H1 (cell line): ENCODE data around the gene CHPT1. TPM values are rescaled to one million over a fixed set of nuclear protein-coding genes. Genes with fewer than 3 reads are reported as not detected.
"Not testable (repeated sequence)": the region's sequence is repeated elsewhere in the genome, so short reads cannot be mapped to it uniquely, and the experiment has no call there.

Source experiments
- CTCF ChIA-PET: fragments of 300-600 bp; sonication (Branson Sonifier 250); formaldehyde crosslinking; loops from one replicate; lab custom pipeline; 2021; ENCODE audit not compliant: partially characterized antibody; lab: Charles Lee
- POLR2A ChIA-PET: fragments of 300-600 bp; sonication (Branson Sonifier 250); formaldehyde crosslinking; loops from one replicate; lab custom pipeline; 2021; ENCODE audit warnings: inconsistent platforms; ENCODE audit not compliant: partially characterized antibody; lab: Charles Lee
- DNase-seq, 2 experiments: peaks; one replicate each; pipeline versions ENCODE4 v3.0.0 to v3.0.0-alpha.2; 2010 to 2022; ENCODE audit warnings: low spot score in 2 of 2, low read depth in 1 of 2, mixed read lengths in 1 of 2
- FAIRE-seq: peaks from 2 replicates; lab custom pipeline; 2011; peaks lifted over from hg19 to GRCh38; lab: Jason Lieb, UNC
- H2AFZ ChIP-seq: 2 replicates; pipeline ENCODE4 v1.8.1; 2012; ENCODE audit warnings: low read length, inconsistent platforms
- H2AK5ac ChIP-seq: 2 replicates; pipeline ENCODE4 v1.6.1; 2013; ENCODE audit warnings: low read depth, low read length
- H2BK120ac ChIP-seq: replicated peaks from 2 replicates; pipeline ENCODE3; 2013; ENCODE audit warnings: low read depth, low read length, inconsistent platforms
- H2BK12ac ChIP-seq: 2 replicates; pipeline ENCODE4 v1.6.1; 2013; ENCODE audit warnings: low read depth, low read length
- H2BK15ac ChIP-seq: 2 replicates; pipeline ENCODE4 v1.6.1; 2013; ENCODE audit warnings: low read length
- H2BK20ac ChIP-seq: 2 replicates; pipeline ENCODE4 v1.6.1; 2013; ENCODE audit warnings: low read length
- H2BK5ac ChIP-seq: 2 replicates; pipeline ENCODE4 v1.6.1; 2013; ENCODE audit warnings: low read depth, low read length
- H3K14ac ChIP-seq: 2 replicates; pipeline ENCODE4 v1.6.1; 2013; ENCODE audit warnings: inconsistent platforms; ENCODE audit not compliant: insufficient read length
- H3K18ac ChIP-seq: 2 replicates; pipeline ENCODE4 v1.6.1; 2013; ENCODE audit warnings: low read length; ENCODE audit errors: extremely low read depth
- H3K23ac ChIP-seq: 2 replicates; pipeline ENCODE4 v1.6.1; 2013; ENCODE audit warnings: inconsistent platforms; ENCODE audit not compliant: insufficient read length
- H3K23me2 ChIP-seq: 2 replicates; pipeline ENCODE4 v1.6.1; 2013; ENCODE audit warnings: low read depth, low read length
- H3K27ac ChIP-seq: 2 replicates; pipeline ENCODE4 v1.6.1; 2011; ENCODE audit warnings: low read depth, low read length, inconsistent platforms
- H3K27me3 ChIP-seq, 4 experiments: replicated peaks in 1 of 4; 1 replicate in 1 of 4; 2 replicates in 3 of 4; pipeline versions ENCODE4 v1.6.1 to v1.8.1; 2011 to 2013; ENCODE audit warnings: low read length in 3 of 4, mild to moderate bottlenecking in 3 of 4, inconsistent platforms in 2 of 4, mixed read lengths in 2 of 4, moderate library complexity in 1 of 4; ENCODE audit not compliant: control insufficient read depth in 3 of 4, insufficient read depth in 3 of 4; ENCODE audit errors: extremely low read depth in 1 of 4
- H3K36me3 ChIP-seq, 4 experiments: 2 replicates each; pipeline versions ENCODE4 v1.6.1 to v1.8.1; 2011 to 2013; ENCODE audit warnings: mild to moderate bottlenecking in 4 of 4, low read length in 3 of 4, moderate library complexity in 2 of 4, control low read depth in 1 of 4, inconsistent platforms in 1 of 4; ENCODE audit not compliant: insufficient read depth in 4 of 4, control insufficient read depth in 2 of 4
- H3K4ac ChIP-seq: replicated peaks from 2 replicates; pipeline ENCODE3; 2013; ENCODE audit warnings: low read length, low read depth, mixed read lengths, inconsistent platforms; ENCODE audit not compliant: insufficient read length
- H3K4me1 ChIP-seq, 4 experiments: replicated peaks in 1 of 4; 1 replicate in 1 of 4; 2 replicates in 3 of 4; pipeline versions ENCODE4 v1.6.1 to v1.8.1; 2011 to 2013; ENCODE audit warnings: low read length in 3 of 4, inconsistent platforms in 2 of 4, mixed read lengths in 1 of 4; ENCODE audit not compliant: insufficient read depth in 4 of 4, control insufficient read depth in 3 of 4
- H3K4me2 ChIP-seq, 2 experiments: 2 replicates each; pipeline versions ENCODE4 v1.6.1 to v1.8.1; 2011 to 2013; ENCODE audit warnings: low read depth in 2 of 2, low read length in 2 of 2, control low read depth in 1 of 2, inconsistent platforms in 1 of 2, mild to moderate bottlenecking in 1 of 2; ENCODE audit not compliant: insufficient read depth in 1 of 2
- H3K4me3 ChIP-seq, 4 experiments: fragments of 200-600, 300-600 bp in 1 of 4; sonication (generic), shearing (Covaris generic), sonication (Bioruptor Twin) in 1 of 4; 2 replicates each; pipeline versions ENCODE4 v1.5.1 to v1.8.1; 2011 to 2016; ENCODE audit warnings: low read length in 4 of 4, low read depth in 3 of 4, control low read depth in 2 of 4, inconsistent platforms in 2 of 4, mild to moderate bottlenecking in 2 of 4, mixed read lengths in 1 of 4, moderate library complexity in 1 of 4; ENCODE audit not compliant: insufficient read depth in 2 of 4; ENCODE audit errors: extremely low read depth in 1 of 4
- H3K56ac ChIP-seq: replicated peaks from 2 replicates; pipeline ENCODE3; 2013; ENCODE audit warnings: low read depth, mild to moderate bottlenecking, mixed read lengths, low read length, inconsistent platforms; ENCODE audit not compliant: insufficient read length
- H3K79me1 ChIP-seq: 2 replicates; pipeline ENCODE4 v1.6.1; 2013; ENCODE audit warnings: low read depth, low read length, control low read depth
- H3K79me2 ChIP-seq, 2 experiments: 2 replicates each; pipeline versions ENCODE4 v1.6.1 to v1.8.1; 2012 to 2013; ENCODE audit warnings: low read length in 2 of 2, mild to moderate bottlenecking in 2 of 2, inconsistent platforms in 1 of 2; ENCODE audit not compliant: insufficient read depth in 2 of 2, control insufficient read depth in 1 of 2
- H3K9ac ChIP-seq, 4 experiments: replicated peaks in 1 of 4; 1 replicate in 1 of 4; 2 replicates in 3 of 4; pipeline versions ENCODE4 v1.6.1 to v1.8.1; 2011 to 2013; ENCODE audit warnings: low read depth in 3 of 4, low read length in 3 of 4, control low read depth in 2 of 4, mild to moderate bottlenecking in 2 of 4, moderate library complexity in 2 of 4, inconsistent platforms in 1 of 4; ENCODE audit errors: extremely low read depth in 1 of 4
- H3K9me3 ChIP-seq, 2 experiments: 2 replicates each; pipeline versions ENCODE4 v1.6.1 to v1.8.1; 2012 to 2013; ENCODE audit warnings: mild to moderate bottlenecking in 2 of 2, moderate library complexity in 2 of 2, control low read depth in 1 of 2, inconsistent platforms in 1 of 2, low read depth in 1 of 2, low read length in 1 of 2, mixed read lengths in 1 of 2; ENCODE audit not compliant: insufficient read depth in 2 of 2
- H4K20me1 ChIP-seq, 2 experiments: replicated peaks in 1 of 2; 2 replicates each; pipeline versions ENCODE3 to v1.8.1; 2011 to 2013; ENCODE audit warnings: inconsistent platforms in 2 of 2, low read length in 2 of 2, mild to moderate bottlenecking in 1 of 2; ENCODE audit not compliant: insufficient read depth in 2 of 2, control insufficient read depth in 1 of 2
- H4K5ac ChIP-seq: 2 replicates; pipeline ENCODE4 v1.6.1; 2013; ENCODE audit warnings: low read length, low read depth, mixed read lengths, inconsistent platforms; ENCODE audit not compliant: insufficient read length
- H4K8ac ChIP-seq: 2 replicates; pipeline ENCODE4 v1.8.0; 2013; ENCODE audit warnings: mild to moderate bottlenecking, moderate library complexity, low read length, inconsistent platforms; ENCODE audit not compliant: insufficient read depth; ENCODE audit errors: extremely low read depth
- H4K91ac ChIP-seq: replicated peaks from 2 replicates; pipeline ENCODE3; 2013; ENCODE audit warnings: low read length, mixed read lengths, inconsistent platforms; ENCODE audit not compliant: insufficient read length
- CREB1 ChIP-seq: IDR thresholded peaks from 2 replicates; pipeline ENCODE4 v1.6.1; 2012; ENCODE audit warnings: inconsistent platforms
- GABPA ChIP-seq: IDR thresholded peaks from 2 replicates; pipeline ENCODE4 v1.6.1; 2011; ENCODE audit warnings: mild to moderate bottlenecking, low read length, moderate library complexity, borderline replicate concordance; ENCODE audit not compliant: insufficient read depth
- SRF ChIP-seq: IDR thresholded peaks from 2 replicates; pipeline ENCODE4 v1.6.1; 2011; ENCODE audit warnings: mild to moderate bottlenecking, low read depth, low read length, moderate library complexity
- WGBS, 2 experiments: shearing (Covaris generic) in 1 of 2; methylation state at CpG; one replicate each; pipeline versions ENCODE4 v1.1.6 to v1.1.7; 2013 to 2015; ENCODE audit warnings: low lambda C conversion rate in 2 of 2, mixed read lengths in 2 of 2, inconsistent platforms in 1 of 2, low coverage in 1 of 2, missing lambda C conversion rate in 1 of 2; ENCODE audit not compliant: insufficient replicate concordance in 2 of 2, insufficient coverage in 1 of 2, insufficient read length in 1 of 2; ENCODE audit errors: extremely low coverage in 1 of 2, missing lambda C conversion rate in 1 of 2; 5-methylcytosine and 5-hydroxymethylcytosine counted together
- polyA plus RNA-seq, 7 experiments: library from polyadenylated mRNA; depleted of rRNA in 3 of 7; stranded (reverse) in 5 of 7; unstranded in 2 of 7; fragments of >200 nt in 5 of 7; fragments of 200-250 nt in 2 of 7; gene quantifications; 1 replicate in 5 of 7; 2 replicates in 1 of 7; 4 replicates in 1 of 7; pipeline versions ENCODE4 v1.2.1 to v1.2.3, GENCODE V29; 2011 to 2013; ENCODE audit warnings: missing spikeins in 2 of 7, mixed read lengths in 2 of 7
- total RNA-seq: library from RNA; stranded (reverse); fragmentation: NEBNext Ultra II Directional; extraction: Animal tissue kit (Norgen Biotek cat#: 25700); gene quantifications from 2 replicates; pipeline ENCODE4 v1.2.1, GENCODE V29; 2021

The CHPT1 gene
- total and polyA plus RNA-seq, 2 of the 8 experiments (the other 6 are each of a cell fraction or from before 2014, with no cell fraction given) = 13.3 to 22.5 TPM

DNA sequence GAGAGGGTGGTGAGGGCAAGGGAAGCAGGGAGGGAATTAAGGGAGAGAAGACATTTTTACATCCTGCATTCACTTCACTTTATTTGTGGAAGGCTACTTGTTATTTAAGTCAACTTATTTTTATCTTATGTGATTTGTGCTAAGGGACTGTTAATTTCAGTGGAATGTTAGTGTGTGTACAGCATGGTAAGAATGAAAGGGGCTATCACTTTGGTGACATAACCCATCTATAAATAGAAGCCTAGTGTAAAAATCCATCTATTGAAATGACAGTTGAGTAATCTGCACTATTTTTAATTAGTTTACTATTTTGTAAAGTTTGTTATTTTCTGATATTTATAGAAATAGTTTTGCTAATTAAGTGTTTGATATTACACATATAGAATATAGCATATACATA, 16.8 kb upstream of the CHPT1 start:
- no peak overlapping the region for H4K91ac ChIP-seq
- H3K27ac ChIP-seq = no peak overlapping the region
- no peak for DNase-seq
- H4K5ac ChIP-seq = no peak overlapping the region
- no peak for FAIRE-seq
- H3K23me2 ChIP-seq = no peaks in the 10 kb centered on the region
- H2BK5ac ChIP-seq = no peak overlapping the region
- H3K27me3 ChIP-seq = no peaks in the 10 kb centered on the region
- no peaks in the 10 kb centered on the region for H4K20me1 ChIP-seq
- no peak overlapping the region for H2BK20ac ChIP-seq
- no peak overlapping the region for H3K4me2 ChIP-seq
- no peak overlapping the region for H3K4ac ChIP-seq
- no peak overlapping the region for H3K23ac ChIP-seq
- H3K4me3 ChIP-seq = no peak overlapping the region
- no peak overlapping the region for H2AK5ac ChIP-seq
- no peaks in the 10 kb centered on the region for H3K9me3 ChIP-seq
- H2BK15ac ChIP-seq = no peak overlapping the region
- no peak overlapping the region for H2AFZ ChIP-seq
- ChIA-PET CTCF (interaction anchor here (4.6 kb wide), 1 partner anchor 9 kb away, joined by 32 read pairs; no protein-coding TSS in a partner anchor), POLR2A (no interaction called here)
- H3K36me3 ChIP-seq = no peaks in the 10 kb centered on the region
- no peak overlapping the region for H2BK120ac ChIP-seq
- H3K18ac ChIP-seq = no peak overlapping the region
- H3K4me1 ChIP-seq = no peaks in the 10 kb centered on the region
- no peaks in the 10 kb centered on the region for H3K79me1 ChIP-seq
- no peak overlapping the region for H3K14ac ChIP-seq
- no peak overlapping the region for H2BK12ac ChIP-seq
- H3K9ac ChIP-seq = no peak overlapping the region
- TF ChIP-seq CREB1 (no peak), SRF (no peak), GABPA (no peak)
- no peak overlapping the region for H4K8ac ChIP-seq
- no peaks in the 10 kb centered on the region for H3K79me2 ChIP-seq
- H3K56ac ChIP-seq = no peak overlapping the region

DNA sequence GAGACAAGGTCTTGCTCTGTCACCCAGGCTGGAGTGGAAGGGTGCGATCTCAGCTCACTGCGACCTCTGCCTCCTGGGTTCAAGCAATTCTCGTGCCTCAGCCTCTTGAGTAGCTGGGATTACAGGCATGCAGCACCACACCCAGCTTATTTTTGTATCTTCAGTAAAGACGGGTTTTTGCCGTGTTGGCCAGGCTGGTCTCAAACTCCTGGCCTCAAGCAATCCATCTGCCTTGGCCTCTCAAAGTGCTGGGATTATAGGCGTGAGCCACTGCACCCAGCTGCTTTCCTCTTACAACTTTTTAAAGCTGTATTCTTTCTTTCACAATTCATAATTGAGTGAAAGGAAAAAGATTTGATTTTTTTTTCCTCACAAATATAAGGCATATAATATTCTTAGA, 15.8 kb upstream of the CHPT1 start:
- DNase-seq, H3K4ac ChIP-seq, H3K79me1 ChIP-seq, H3K9ac ChIP-seq, H2BK20ac ChIP-seq, H3K36me3 ChIP-seq, H3K23ac ChIP-seq, H3K14ac ChIP-seq, H3K79me2 ChIP-seq, H4K91ac ChIP-seq, H3K23me2 ChIP-seq, H4K8ac ChIP-seq, H2BK5ac ChIP-seq, POLR2A ChIA-PET, H2BK15ac ChIP-seq, H2BK120ac ChIP-seq, H4K20me1 ChIP-seq, H2BK12ac ChIP-seq, H3K4me3 ChIP-seq, H3K56ac ChIP-seq, H3K4me1 ChIP-seq, H4K5ac ChIP-seq, H3K27me3 ChIP-seq, H3K4me2 ChIP-seq, H3K18ac ChIP-seq, H2AFZ ChIP-seq, H3K9me3 ChIP-seq, H3K27ac ChIP-seq, H2AK5ac ChIP-seq, FAIRE-seq: not testable (repeated sequence)
- 88% methylated on average over 6 of the region's 6 CpGs; no CpG with 5 or more reads in 1 of the 2 experiments for WGBS, 2 experiments
- CTCF ChIA-PET = interaction anchor here (1.4 to 4.6 kb wide), 2 partner anchors 10 to 21 kb away, joined by 4 to 32 read pairs; no protein-coding TSS in a partner anchor
